HCEC 1CT (cell line): Measurements from ENCODE around the gene PPP3CA.
A peak's percentile ranks its signal among the peaks of the same experiment; 100 is the strongest.

Source experiments
- DNase-seq: peaks from one replicate; pipeline ENCODE4 v3.0.0-alpha.2; 2017

PPP3CA gene

DNA sequence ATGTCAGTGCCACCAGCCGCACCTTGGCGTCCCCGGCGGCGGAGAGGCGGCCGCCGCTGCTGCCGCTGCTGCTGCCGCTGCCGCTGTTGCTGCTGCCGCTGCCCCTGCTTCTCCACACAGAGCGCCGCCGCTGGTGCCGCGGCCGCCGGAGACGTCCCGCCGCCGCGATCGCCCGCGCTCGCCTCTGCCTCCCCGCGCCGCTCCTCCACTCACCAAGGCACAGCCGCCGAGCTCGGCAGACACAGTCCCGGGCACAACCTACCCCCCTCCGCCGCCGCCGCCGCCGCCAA is at the start of gene PPP3CA:
PPP3CA (minus strand) TSS at position 260 of the 290 bp plus-strand sequence.
- no peak for DNase-seq

DNA sequence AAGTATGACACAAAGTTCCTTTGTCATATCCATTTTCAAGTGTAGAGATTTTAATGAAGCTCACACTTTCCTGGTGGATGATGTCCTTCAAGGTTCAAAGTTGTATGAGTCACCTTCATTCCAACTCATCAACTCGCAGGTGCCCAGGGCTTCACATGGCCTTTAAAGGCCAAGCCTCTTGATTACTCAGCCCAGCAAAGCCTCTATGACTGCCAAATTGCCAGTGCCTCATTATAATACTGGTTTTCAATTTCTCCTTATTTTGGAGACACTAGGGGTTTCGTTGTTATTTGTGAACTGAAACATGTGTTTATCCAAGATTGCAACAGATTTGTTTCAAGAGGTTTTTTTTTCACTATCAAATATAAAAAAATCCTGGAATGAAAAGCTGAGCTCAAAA is 45.9 kb upstream of the PPP3CA start:
- DNase-seq, result peak; percentile 49

- no peak for DNase-seq
Measured at GRCh38 chr4:101370663-101371210, 23.4 kb upstream of the PPP3CA start.

GRCh38 chr4:101367201-101367600 is 19.9 kb upstream of the PPP3CA start:
- peak; percentile 83 for DNase-seq

- DNase-seq, result no peak
Measured at GRCh38 chr4:101366331-101366730, 19.0 kb upstream of the PPP3CA start.

- DNase-seq, result no peak
Measured at GRCh38 chr4:101357751-101358150, 10.4 kb upstream of the PPP3CA start.

DNA sequence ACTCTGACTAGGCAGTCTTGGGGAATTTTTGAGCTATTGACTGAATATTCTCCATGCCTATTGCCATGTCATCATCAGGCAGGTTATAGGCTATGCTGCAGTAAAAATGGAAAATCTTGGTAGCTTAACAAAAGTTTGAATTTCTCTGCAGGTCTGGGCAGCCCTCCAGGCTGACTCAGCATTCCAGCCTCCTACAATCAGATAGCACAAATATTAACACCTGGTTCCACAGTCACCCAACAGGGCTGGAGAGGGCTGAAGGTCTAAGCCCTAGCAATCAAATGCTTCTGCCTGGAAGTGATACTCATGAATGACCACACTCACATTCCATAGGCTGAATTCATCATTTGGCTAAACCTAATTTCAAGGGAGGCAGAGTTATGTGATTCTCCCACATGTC is 9.6 kb upstream of the PPP3CA start:
- peak; percentile 82 for DNase-seq

DNA sequence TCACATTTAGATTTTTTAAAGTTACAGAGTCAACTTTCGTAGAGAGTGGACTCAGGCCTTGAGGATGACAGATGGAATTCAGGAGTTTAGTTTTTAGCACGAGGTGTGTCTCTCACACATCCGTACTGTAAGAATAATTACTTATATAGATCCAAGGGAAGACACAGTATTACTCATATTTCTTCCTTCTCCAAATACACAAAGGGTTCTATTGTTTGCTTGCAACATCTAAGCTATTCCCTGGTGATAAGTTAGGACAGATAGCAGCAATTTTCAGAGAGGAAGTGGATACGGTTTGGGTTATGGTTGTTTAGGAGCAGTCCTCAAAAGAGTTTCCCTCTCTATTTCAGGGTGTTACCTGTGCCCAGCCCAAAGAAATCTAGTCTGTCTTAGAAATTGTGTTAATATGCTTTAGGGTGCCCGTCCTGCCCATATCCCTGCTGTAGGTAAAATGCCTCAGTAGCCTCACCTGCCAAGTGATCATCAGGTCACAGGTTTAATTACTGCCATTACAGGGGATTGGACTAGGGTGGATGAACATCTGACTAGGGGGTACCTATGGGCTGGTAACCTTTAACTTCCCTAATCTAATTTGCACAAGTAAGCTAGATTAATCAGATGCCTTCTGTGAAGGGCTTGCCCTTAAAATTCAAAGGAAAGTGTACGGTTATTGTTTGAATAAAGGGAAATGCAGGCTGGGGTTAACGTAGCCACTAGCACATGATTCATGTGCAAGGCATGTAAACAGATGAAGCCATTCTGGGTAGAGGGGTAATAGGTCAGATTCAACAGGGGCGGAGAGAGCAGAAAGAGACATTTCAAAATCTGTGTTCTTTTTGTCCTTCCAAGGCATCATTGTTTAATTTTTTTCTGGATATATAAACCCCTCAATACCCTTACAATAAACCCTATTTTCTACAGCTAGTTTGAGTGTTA is 8.7 kb upstream of the PPP3CA start:
- peak; percentile 86 for DNase-seq

DNA sequence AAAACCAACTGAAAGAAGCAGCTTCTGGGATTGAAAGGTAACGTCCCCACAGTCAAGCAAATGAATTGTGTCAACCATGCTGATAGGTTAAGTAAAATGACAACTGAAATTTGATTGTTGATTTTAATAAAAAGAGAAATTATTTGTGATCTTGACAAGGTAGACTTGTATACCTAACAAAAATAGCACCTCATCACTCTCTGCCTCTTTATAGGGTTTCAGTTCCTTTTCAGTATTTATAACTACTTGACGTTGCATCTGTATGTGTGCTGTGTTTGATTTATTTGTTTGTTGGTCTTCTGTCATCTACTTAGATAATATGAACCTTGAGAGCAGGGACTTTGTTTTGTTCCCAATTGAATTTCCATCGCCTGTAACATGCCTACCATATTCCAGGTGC is 7.9 kb upstream of the PPP3CA start:
- no peak for DNase-seq

DNA sequence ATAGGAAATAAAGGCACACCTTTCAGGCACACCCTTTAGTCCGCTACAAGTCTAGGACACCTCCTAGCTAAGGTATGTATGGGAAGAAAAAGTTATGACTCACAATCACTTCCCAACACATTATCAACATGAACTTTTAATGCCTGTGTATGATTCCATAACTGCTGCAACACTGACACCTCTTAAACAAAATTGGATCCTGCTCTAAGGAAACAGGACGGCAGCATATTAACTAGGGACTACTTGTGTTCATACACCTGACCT is 2.4 kb upstream of the PPP3CA start:
- peak; percentile 6 for DNase-seq

DNA sequence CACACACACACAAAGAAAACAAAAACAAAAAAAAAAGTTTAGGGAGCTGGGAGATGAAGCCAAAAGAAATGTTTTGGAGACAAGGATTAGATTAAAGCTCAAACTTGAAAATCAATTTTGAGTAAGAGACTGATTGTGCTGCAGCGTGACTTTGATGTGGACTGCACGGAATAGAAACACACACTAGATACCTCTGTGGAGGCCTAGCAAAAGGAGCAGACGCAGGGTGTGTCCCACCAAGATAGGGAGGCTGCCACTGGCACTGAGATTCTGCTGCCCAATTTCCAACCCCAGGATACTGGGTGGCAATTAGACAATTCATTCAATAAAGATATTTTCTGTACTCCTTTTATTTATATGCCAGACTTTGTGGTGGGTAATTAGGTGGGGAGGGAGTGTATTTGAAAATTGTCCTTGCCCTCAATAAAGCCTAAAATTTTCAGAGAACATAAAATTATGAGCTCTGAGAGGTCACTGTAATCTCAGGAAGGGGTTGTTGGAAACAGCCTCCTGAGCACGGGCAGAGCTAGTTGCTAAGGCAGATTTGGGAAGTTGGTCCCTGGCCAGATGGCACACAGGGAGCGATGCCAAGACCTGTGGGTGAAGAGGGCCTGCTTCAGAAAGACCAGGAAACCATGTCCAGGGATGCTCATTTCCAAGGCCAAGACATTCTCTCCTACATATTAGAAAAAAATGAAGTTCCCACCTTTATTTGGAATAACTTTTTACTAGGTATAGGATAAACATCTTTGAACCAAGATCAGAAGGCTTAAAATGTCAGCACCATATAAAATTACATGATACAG is 1.9 kb upstream of the PPP3CA start:
- DNase-seq, result peak; percentile 21

DNA sequence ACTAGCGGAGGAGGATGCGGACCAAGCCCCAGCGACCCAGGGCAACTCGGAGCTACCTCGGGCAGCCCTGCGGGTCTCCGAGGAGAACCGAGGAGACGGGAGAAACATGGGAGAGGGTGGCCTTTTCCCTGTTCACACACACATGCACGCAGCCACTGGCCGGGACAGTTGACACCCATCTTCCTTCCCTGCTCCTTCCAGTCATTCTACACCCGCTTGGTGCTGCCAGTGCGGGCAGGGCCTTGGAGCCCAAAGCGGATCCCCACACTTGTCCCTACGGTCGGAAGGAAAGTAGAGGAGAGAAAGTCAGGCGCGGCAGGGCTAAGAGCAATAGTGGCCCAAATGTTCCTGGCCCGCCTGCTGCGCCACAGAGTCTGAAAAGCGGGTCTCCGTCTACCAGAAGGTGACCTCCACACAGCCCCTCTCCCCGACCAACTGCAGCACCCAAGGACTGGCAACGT is 1.1 kb upstream of the PPP3CA start:
- no peak for DNase-seq

DNA sequence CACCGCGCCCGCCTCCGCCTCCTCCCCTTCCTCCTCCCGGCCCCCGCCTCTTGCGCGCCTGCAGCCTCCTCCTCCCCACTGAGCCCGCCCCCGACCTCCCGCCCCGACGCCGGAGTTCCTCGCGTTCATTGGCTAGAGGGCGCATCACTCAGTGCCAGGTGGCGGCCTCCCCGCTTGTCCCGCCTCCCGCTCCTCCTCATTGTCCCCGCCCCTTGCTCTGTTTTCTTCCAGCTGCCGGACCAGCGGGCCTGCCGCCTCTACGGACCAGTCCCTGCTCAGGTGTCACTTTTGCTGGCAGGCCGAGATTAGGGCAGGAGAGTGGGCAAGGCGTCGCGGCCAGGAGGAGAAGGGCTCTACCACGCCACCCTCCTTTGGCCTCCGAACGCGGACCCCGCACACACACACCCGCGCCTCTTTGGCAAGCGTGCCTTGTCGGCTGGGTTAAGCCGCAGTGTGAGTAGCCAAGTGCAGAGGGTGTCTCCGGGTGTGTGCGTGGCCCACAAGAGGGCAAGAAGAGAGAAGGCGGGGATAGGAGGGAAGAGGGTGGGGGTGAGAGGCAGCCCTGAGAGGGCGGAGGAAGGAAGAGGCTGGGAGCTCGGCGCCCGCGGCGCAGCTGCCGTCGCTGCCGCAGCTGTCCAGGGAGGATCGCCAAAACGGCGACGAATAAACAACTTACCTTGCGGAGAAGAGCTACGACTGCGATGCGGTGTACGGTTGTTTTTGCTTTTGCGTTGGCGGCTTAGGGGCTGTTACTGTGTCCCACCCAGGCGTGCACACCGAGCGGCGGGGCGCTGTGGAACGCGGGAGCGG is 436 bp upstream of the PPP3CA start:
- DNase-seq, result peak; percentile 87

DNA sequence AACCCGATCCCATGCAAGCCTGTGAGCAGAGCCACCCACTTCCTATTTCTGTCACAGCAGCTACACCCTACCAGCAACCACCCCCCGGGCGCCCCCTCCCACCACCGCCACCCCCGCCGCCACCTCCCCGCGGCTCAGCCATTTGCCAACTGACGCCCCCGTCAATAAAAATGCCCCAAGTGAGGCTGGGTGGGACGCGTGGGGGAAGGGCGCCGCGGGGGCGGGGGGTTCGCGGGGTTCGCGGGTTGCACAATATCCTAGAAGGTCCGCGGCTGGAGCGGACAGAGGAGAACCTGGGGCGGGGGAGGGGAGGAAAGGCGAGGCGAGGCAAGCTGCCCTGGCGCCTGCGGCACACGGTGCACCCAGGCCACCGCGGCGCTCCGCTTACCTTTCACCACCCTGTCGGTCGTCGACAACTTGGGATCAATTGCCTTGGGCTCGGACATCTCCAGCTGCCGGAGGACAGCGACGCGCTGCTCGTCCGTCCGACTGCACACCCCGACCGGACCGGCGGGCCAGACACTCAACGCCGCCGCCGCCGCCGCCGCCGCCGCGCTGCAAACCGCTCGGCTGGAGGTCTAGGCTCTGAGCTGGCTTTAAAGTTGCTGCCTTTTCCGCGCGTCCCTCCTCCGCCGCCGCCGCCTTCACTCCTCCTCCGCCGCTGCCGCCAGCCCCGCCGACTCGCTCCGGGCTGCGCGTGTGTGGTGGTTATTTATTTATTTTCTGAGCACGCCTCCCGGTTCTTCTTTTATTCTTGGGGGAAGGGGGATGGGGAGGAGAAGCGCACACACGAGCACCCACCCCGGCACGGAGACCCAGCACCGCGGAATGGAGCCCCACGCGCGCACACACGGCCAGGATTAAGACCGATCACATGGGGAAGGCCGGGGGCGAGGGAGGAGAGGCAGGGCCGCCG is 717 bp downstream of the PPP3CA start:
- peak; percentile 53 for DNase-seq

GRCh38 chr4:101345596-101346350 is 1.6 kb downstream of the PPP3CA start:
- DNase-seq, result peak; percentile 14

DNA sequence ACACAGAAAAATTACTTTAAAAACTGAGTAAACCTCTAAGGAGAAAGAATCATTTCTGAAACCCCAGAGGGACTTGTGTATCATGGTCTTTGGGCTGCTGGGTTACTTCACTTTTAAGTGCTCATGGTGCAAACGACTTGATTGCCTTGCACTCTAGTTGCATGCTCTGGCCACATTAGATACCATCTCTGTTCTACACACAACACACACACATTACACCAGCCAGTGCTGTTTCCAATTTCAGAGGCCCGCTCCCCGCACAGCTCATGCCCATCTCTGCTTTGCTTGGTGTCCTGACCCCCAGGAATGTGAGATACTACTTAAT is 2.1 kb downstream of the PPP3CA start:
- no peak for DNase-seq

DNA sequence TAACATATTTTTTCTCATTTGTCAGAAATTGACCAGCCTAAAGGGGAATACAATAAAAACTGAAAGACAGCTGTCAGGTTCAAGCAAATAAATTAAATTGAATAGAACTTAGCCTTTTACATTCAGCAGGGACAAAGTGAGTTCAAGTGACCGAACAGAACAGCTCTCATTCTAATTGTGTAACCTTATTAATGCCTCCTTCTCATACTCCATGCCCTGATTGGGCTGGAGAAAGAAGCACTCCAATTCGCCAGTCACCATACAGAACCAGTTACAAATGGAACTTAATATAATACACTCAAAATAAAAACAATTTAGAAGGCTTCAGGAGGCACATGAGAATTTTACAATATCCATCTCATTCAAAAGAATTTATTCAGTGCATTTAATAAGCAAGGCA is 8.0 kb downstream of the PPP3CA start:
- no peak for DNase-seq

- DNase-seq, result peak; percentile 63
Measured at GRCh38 chr4:101337688-101338087, 9.6 kb downstream of the PPP3CA start.

- DNase-seq, result no peak
Measured at GRCh38 chr4:101334963-101335572, 12.3 kb downstream of the PPP3CA start.

DNA sequence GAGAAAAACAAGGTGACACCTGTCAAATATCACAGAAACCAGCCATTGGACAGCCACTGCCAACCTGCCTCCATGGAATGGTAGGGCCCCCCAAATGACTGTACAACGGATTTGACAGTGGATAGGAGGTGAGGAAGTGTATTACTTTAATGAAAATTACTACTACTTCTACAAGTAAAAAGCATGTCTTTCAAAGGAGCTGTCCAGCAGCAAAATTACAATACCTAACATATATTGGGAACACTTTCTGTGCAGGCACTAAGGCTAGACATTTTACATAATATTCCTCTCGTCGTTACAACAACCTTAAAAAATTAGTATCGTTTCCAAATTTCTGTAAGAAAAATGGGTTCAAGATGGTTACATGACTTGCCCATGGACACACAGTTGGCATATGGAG is 14.9 kb downstream of the PPP3CA start:
- DNase-seq, result no peak

DNA sequence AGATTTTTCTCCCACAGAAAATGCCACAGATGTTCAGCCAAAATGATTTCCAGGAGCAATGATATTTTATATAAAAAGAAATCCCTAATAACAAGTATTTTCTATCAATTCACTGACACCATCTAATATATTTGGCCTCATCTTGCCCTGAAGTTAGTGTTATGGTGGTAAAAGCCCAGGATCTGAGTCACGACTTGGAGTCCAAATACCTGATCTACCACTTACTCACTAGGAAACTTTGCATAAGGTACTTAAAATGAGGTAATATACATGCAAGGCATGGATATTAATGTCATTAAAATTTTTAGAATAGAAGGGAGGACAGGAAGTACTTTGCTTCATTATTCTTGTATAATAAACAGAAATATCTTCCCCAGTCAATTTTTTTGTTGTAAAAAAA is 16.3 kb downstream of the PPP3CA start:
- DNase-seq, result no peak
